Cardiac muscle cell (in vitro differentiated cells and primary cell): ENCODE results near the gene TRIM54. TPM values are rescaled to one million over a fixed set of nuclear protein-coding genes. Genes with fewer than 3 reads are reported as not detected.
A peak's percentile ranks its signal among the peaks of the same experiment; 100 is the strongest.
"Not testable (repeated sequence)": the region's sequence is repeated elsewhere in the genome, so short reads cannot be mapped to it uniquely, and the experiment has no call there.

ENCODE experiments used
- DNase-seq, 2 donors: peaks; one replicate each; pipeline versions ENCODE4 v3.0.0 to v3.0.0-alpha.2; 2010 to 2017; ENCODE audit warnings: low read depth in 1 of 2, low spot score in 1 of 2
- H3K27ac ChIP-seq: fragments of 200-600 bp; sonication (generic); 2 replicates; pipeline ENCODE4 v1.5.1; 2016
- H3K27me3 ChIP-seq: fragments of 200-600 bp; sonication (generic); 2 replicates; pipeline ENCODE4 v1.6.0; 2016; ENCODE audit warnings: control low read depth
- H3K36me3 ChIP-seq: fragments of 200-600 bp; sonication (generic); 2 replicates; pipeline ENCODE4 v1.5.1; 2016; ENCODE audit warnings: control low read depth
- H3K4me1 ChIP-seq: fragments of 200-600 bp; sonication (generic); 2 replicates; pipeline ENCODE4 v1.8.1; 2017; ENCODE audit warnings: low read depth, mild to moderate bottlenecking, mixed run types
- H3K4me3 ChIP-seq: fragments of 200-600 bp; sonication (generic); 2 replicates; pipeline ENCODE4 v1.5.1; 2016; ENCODE audit warnings: mild to moderate bottlenecking
- H3K9me3 ChIP-seq: fragments of 200-600 bp; sonication (generic); 2 replicates; pipeline ENCODE4 v1.5.1; 2017; ENCODE audit warnings: low read depth, mild to moderate bottlenecking, control low read depth
- polyA plus RNA-seq: library from polyadenylated mRNA; unstranded; fragments of >200 nt; fragmentation: Nextera tagmentation; extraction: Ambion mirVana; gene quantifications from 2 replicates; pipeline ENCODE4 v1.2.1, GENCODE V29; 2016
- total RNA-seq: library from RNA; depleted of rRNA; stranded (reverse); fragments of >200 nt; gene quantifications from 2 replicates; pipeline ENCODE4 v1.2.3, GENCODE V29; 2016
- TF ChIP-seq, protein P1 (sequence below): IDR thresholded peaks from 2 replicates; pipeline ENCODE4 v1.5.1; 2012; ENCODE audit warnings: low read depth, mild to moderate bottlenecking, low read length

Gene TRIM54
- total and polyA plus RNA-seq, 2 experiments from 2014 or later, result 46.7 to 65.9 TPM

DNA sequence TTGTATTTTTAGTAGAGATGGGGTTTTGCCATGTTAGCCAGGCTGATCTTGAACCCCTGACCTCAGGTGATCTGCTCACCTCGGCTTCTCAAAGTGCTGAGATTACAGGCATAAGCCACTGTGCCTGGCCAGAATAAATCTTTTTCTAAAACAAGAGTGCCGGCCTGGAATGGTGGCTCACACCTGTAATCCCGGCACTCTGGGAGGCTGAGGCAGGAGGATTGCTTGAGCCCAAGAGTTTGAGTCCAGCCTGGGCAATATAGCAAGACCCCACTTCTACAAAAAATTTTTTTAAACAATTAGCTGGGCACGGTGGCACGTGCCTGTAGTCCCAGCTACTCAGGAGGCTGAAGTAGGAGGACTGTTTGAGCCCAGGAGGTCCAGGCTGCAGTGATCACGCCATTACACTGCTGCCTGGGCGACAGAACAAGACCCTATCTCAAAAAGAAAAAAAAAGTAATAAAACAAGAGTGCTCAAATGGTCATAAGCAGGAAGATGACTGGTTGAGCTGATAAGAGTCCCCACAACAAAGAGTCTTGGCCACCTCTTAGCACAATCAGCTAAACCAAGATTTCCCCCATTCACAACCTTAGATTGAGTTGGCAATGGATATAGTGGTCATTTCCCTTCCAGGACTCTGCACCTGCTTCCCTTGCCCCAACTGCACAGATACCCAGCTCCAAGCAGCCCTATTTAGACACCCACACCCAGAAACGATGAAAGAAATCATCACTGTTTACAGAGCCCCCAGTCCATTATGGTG lies 31.8 kb downstream of the TRIM54 start:
- Histone ChIP-seq H3K27me3 (no peaks in the 10 kb centered on the region), H3K9me3 (no peaks in the 10 kb centered on the region), H3K27ac (no peak overlapping the region), H3K4me3 (no peak overlapping the region), H3K36me3 (no peaks in the 10 kb centered on the region), H3K4me1 (no peaks in the 10 kb centered on the region)
- no peak for DNase-seq
- TF ChIP-seq, protein P1, sequence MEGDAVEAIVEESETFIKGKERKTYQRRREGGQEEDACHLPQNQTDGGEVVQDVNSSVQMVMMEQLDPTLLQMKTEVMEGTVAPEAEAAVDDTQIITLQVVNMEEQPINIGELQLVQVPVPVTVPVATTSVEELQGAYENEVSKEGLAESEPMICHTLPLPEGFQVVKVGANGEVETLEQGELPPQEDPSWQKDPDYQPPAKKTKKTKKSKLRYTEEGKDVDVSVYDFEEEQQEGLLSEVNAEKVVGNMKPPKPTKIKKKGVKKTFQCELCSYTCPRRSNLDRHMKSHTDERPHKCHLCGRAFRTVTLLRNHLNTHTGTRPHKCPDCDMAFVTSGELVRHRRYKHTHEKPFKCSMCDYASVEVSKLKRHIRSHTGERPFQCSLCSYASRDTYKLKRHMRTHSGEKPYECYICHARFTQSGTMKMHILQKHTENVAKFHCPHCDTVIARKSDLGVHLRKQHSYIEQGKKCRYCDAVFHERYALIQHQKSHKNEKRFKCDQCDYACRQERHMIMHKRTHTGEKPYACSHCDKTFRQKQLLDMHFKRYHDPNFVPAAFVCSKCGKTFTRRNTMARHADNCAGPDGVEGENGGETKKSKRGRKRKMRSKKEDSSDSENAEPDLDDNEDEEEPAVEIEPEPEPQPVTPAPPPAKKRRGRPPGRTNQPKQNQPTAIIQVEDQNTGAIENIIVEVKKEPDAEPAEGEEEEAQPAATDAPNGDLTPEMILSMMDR, result no peak

DNA sequence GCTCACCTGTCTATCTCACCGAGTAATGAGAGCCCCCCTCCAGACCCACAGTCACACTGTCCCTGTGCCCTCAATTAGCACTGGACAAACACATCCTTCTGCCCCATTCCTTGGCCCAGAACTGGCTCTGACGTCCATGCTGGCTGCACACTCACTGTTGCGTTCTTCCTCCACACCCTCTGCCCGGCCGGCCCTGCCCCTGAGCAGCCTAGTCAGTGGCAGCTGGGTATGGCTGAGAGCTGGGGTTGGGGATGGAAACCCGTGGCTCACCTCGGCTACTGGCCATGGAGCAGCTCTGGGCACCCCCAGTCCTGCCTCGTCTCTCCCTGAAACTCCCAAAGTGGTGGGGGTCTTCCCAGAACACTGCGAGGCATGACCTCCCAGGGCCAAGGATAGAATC lies 32.5 kb downstream of the TRIM54 start:
- no peaks in the 10 kb centered on the region for H3K4me1 ChIP-seq
- no peak overlapping the region for H3K27ac ChIP-seq
- TF ChIP-seq, protein P1, result no peak
- H3K36me3 ChIP-seq, result no peaks in the 10 kb centered on the region
- no peak for DNase-seq
- H3K4me3 ChIP-seq, result no peak overlapping the region
- H3K27me3 ChIP-seq, result no peaks in the 10 kb centered on the region
- H3K9me3 ChIP-seq, result no peaks in the 10 kb centered on the region

DNA sequence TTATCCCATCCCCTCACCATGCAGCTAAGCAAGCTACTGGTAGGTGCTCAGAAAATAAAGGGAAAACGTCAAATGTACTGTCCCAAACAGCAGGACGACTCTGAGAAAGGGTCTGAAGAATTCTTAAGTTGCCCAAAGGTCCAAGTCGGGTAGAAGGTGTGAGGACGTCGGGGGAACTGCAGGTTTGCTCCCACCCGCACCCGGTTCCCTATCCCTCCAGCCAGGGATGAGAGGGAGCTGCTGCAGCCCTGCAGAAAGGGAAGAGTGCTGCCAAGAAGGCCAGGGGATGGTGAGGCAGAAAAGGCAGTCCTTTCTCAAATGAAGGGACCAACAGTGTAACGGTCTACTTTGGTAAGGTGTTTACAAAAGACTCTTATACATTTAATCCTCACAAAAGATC lies 32.9 kb downstream of the TRIM54 start:
- no peaks in the 10 kb centered on the region for H3K27me3 ChIP-seq
- no peak for DNase-seq
- H3K36me3 ChIP-seq, result no peaks in the 10 kb centered on the region
- TF ChIP-seq, protein P1, result no peak
- no peaks in the 10 kb centered on the region for H3K9me3 ChIP-seq
- no peak overlapping the region for H3K27ac ChIP-seq
- no peaks in the 10 kb centered on the region for H3K4me1 ChIP-seq
- no peak overlapping the region for H3K4me3 ChIP-seq

DNA sequence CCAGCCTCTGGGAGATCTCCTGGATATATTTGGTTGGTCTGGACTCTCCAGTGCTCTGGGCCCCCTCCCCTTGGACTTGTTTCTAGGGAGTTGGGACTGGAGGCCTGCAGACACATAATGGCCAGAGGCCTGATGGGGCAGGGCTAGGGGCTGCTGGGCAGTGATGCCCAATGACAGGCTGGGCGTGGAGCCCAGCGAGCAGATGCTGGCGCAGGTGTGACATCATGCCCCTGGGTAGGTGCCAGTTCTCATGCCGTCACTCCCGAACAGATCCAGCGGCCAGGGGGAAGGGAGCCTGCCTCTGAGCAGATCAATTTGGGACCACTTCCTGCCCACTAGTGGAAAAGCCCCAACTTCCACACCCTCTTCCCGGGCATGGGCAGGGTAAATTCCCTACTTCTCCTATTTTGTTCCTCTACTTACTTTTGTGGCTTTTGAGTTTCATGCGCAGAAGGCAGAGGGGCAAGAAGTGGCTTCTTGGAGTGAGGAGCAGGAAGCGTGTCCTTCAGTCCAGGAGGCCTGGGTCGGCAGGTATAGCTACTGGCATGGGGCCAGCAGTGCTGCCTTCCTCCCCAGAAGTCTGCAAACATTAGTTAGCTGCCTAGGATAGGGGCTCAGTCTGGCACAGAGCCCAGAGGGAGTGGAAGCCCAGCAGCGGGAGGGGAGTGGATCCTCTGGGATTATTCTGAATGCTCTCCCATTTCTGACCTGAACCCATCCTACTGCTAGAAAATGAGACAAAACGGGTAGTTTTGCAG lies 34.6 kb downstream of the TRIM54 start:
- Histone ChIP-seq H3K4me3 (no peak overlapping the region), H3K4me1 (peaks cover 2% of the 10 kb centered on the region), H3K27me3 (no peaks in the 10 kb centered on the region), H3K36me3 (no peaks in the 10 kb centered on the region), H3K27ac (no peak overlapping the region), H3K9me3 (no peaks in the 10 kb centered on the region)
- no peak for DNase-seq
- TF ChIP-seq, protein P1, result no peak

DNA sequence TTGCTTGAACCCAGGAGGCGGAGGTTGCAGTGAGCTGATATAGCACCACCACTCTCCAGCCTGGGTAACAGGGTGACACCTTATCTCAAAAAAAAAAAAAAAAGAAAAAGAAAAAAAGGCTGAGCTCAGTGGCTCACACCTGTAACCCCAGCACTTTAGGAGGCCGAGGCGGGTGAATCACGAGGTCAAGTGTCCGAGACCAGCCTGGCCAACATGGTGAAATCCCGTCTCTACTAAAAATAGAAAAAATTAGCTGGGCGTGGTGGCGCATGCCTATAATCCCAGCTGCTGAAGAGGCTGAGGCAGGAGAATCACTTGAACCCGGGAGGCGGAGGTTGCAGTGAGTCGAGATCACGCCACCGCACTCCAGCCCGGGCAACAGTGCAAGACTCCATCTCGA lies 37.6 kb downstream of the TRIM54 start:
- not testable (repeated sequence) for H3K36me3 ChIP-seq, DNase-seq, H3K4me1 ChIP-seq, H3K9me3 ChIP-seq, H3K4me3 ChIP-seq, H3K27ac ChIP-seq, H3K27me3 ChIP-seq

DNA sequence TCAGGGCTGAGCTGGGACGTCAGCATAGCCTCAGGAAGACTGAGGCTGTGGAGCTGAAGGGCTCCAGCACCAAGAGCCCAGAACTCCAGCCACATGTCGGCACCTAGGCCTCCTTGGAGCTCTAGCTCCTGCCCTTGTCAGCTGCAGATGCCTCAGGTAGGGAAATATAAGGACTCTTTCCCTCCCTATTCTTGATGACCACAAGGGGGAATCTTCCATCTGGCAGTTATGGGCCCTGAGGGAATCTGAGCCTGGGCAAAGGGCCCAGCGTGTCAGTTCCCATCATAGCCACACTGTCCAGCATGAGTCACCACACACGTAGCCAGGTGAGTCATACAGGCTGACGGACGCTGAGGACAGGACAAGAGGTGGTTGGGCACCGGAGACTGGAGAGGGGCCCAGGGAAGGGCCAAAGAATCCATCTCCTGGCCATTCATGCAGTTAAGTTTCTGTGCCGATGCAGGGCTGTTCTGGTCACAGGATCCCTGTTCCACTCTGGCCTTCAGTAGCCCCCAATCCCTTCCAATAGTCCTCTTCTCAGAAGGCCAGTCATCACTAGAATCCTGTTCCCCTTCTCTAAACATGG lies 38.8 kb downstream of the TRIM54 start:
- no peak overlapping the region for H3K27ac ChIP-seq
- H3K4me3 ChIP-seq, result no peak overlapping the region
- peak in 1 of 2 donors; percentile 97 for DNase-seq
- H3K9me3 ChIP-seq, result no peaks in the 10 kb centered on the region
- peaks cover 8% of the 10 kb centered on the region for H3K4me1 ChIP-seq
- H3K27me3 ChIP-seq, result no peaks in the 10 kb centered on the region
- TF ChIP-seq, protein P1, result peak; percentile 69
- H3K36me3 ChIP-seq, result no peaks in the 10 kb centered on the region
